ENCODE measurements around the gene PARL.

GRCh38 chr3:183828538-183828870 is 56.2 kb downstream of the PARL start:
- TF ChIP-seq EP300 (IDR thresholded peaks at IDR 0.05; ENCODE audit: borderline replicate concordance in 1 of 2, control insufficient read depth in 1 of 2, low read depth in 2 of 2, low read length in 2 of 2) (no peak), CBX3 (IDR thresholded peaks at IDR 0.05; ENCODE audit: borderline replicate concordance, low read depth) (no peak), NFIC (IDR thresholded peaks at IDR 0.05; ENCODE audit: low read depth, low read length) (no peak), KDM1A (IDR thresholded peaks at IDR 0.05; ENCODE audit: borderline replicate concordance) (no peak), CTCF (IDR thresholded peaks at IDR 0.05 in 2 of 3, conservative IDR thresholded peaks at IDR 0.05 in 1 of 3; ENCODE audit: control insufficient read depth in 2 of 3, extremely low read depth in 1 of 3, insufficient read depth in 1 of 3, low read depth in 3 of 3, low read length in 3 of 3) (no peak), GABPA (IDR thresholded peaks at IDR 0.05; ENCODE audit: low read depth) (no peak), E2F4 (IDR thresholded peaks at IDR 0.05; ENCODE audit: low read depth, low read length) (no peak), ZBTB40 (IDR thresholded peaks at IDR 0.05; ENCODE audit: borderline replicate concordance) (no peak), GATAD2B (conservative IDR thresholded peaks at IDR 0.05; ENCODE audit: low read depth) (no peak)
